Stimulated activated CD4-positive, alpha-beta T cell treated with anti-CD3 and anti-CD28 coated beads, Interleukin-4, amount 100 ng/mL, for 48 hours (primary cell): ENCODE measurements around the gene SCMH1.
"Not testable (repeated sequence)": the region's sequence is repeated elsewhere in the genome, so short reads cannot be mapped to it uniquely, and the experiment has no call there.

Experiments
- DNase-seq, 2 donors: peaks; one replicate each; pipeline ENCODE4 v3.0.0-alpha.2; 2020; ENCODE audit warnings: low read depth in 2 of 2

Gene SCMH1

DNA sequence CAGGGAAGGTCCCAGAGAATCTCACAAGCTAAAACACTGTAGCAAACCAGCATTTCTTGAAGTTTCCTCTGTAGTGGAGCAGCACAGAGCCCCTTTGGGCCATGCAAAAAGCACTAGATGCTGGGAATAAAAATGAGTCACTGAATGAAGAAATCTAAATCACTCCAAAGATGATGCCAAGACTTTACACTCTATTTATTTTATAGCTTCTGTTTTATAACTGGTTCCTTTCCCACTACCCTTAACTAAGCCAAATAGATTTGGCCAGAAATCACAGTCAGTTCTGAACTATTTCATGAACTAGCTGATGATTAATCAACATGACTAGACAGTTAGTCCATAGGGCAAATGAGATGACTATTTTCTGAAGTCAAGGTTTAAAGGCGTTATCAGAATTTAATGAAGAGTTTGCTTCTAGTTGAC, 89.5 kb downstream of the SCMH1 start:
- DNase-seq: no peak

DNA sequence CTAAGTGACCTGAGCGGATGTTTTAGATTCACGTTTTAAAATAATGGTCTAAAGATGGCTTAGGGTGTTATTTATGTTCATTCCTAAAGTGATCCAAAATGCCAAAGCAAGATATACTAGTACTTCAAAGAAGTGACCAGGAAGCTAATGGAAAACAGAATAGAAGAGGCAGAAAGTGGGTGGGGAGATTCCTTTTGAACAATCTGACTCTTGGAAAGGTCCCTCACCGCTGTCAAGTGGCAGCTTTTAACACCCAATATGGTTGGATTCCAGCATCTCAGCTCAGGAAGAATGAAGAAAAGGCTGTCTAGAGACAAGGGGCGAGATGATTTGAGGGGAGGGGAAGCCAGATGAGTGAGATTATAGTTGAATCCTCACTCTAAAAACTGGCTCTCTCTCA, 90.3 kb downstream of the SCMH1 start:
- no peak for DNase-seq

DNA sequence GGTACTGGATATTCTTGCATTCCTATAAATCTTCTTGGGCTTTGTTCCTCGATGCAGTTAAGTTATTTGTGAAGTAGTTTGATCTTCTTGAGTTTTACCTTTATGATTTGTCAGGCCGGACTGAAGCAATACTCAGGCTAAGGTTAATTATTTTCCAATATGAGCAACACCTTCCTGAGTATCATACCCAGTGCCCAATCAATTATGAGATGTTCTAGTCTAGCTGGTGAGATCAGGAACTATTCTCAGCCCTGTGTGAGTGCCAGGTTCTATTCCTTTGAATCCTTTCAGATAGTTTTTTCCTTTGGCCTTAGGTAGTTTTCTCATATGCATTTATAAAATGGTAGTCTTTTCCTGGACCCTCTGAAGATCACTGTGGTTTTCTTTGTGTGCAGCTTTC, 92.5 kb downstream of the SCMH1 start:
- no peak for DNase-seq

DNA sequence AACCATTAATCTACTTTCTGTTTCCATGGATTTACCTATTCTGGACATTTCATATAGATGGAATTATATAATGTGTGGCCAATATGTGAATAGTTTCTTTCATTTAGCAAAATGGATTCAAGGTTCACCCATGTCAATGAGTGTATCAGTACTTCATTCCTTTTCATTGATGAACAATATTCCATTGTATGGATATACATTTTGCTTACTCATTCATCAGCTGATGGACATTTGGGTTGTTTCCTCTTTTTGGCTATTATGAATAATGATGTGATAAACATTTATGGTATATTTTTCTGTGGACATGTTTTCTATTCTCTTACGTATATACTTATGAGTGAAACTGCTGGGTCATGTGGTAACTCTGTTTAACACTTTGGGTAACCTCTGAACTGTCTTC, 97.8 kb downstream of the SCMH1 start:
- DNase-seq: no peak

DNA sequence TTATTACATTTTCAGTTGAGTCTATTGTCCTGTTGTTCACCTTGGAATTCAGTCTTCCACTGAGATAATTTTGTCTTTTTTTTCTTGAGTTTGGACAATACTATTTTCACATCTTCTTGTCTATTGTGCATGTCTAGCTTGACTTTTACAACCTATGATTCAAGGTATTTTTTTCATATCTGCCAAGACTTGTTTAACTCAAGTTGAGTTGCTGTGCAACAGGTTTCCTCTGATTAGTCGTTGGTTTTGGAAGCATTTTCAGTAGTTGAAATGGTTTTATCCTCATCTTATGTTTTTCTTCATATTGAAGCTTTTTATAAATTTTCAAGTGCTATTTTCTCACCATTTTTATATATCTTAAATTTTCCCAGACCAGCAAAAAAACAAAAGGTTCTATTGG, 103.6 kb downstream of the SCMH1 start:
- DNase-seq: no peak

DNA sequence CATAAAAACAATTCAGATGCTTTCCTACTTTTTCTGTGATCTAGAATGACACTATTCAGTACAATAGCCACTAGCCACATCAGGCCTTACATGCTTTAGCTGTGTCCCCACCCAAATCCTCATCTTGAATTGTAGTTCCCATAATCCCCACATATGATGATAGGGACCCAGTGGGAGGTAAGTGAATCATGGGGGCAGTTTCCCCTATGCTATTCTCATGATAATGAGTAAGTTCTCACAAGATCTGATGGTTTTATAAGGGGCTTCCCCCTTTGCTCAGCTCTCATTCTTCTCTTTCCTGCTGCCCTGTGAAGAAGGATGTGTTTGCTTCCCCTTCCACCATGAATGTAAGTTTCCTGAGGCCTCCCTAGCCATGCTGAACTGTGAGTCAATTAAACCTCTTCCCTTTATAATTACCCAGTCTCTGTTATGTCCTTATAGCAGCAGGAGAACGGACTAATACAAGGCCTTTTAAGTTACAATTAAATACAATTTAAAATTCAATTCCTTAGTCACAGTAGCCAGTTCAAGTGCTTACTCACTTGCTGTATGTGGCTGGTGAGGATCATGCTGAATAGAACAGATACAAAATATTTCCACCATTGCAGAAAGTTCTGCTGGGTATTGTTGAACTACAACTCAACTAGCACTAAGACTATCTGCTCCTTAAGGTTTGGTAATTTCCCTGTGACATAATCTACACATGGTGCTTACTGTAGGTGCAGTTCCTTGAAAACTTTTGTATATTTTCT, 106.7 kb downstream of the SCMH1 start:
- no peak for DNase-seq

DNA sequence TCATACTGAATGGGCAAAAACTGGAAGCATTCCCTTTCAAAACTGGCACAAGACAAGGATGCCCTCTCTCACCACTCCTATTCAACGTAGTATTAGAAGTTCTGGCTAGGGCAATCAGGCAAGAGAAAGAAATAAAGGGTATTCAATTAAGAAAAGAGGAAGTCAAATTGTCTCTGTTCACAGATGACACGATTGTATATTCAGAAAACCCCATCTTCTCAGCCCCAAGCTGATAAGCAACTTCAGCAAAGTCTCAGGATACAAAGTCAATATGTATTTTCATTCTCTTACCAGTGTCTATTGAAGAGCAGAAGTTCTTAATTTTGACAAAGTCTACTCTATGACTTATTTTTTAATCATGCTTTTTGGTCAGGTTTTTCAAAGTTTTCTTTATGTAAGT, 107.8 kb downstream of the SCMH1 start:
- DNase-seq: not testable (repeated sequence)

DNA sequence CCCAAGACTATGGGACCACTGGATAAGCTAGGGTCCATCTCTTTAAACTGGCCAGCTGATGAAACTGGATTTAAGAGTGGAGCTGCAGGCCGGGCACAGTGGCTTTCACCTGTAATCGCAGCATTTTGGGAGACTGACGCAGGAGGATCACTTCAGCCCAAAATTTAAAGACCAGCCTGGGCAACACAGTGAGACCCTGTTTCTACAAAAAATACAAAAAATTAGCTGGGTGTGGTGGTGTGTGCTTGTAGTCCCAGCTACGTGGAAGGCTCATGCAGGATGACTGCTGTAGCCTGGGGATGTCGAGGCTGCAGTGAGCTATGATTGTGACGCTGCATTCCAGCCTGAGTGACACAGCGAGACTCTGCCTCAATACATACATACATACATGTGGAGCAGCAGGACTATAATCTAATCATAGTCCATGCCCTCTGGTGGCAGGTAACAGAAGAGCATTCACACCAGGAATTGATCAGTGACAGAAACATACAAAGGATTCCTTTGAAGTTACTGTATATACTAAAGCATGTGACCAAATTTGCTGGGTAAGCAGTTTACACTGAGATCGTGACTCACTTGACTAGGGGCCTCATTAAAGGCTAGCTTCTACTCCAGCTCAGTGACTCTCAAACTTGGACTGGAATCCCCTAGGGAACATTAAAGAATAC, 119.1 kb downstream of the SCMH1 start:
- DNase-seq: no peak

DNA sequence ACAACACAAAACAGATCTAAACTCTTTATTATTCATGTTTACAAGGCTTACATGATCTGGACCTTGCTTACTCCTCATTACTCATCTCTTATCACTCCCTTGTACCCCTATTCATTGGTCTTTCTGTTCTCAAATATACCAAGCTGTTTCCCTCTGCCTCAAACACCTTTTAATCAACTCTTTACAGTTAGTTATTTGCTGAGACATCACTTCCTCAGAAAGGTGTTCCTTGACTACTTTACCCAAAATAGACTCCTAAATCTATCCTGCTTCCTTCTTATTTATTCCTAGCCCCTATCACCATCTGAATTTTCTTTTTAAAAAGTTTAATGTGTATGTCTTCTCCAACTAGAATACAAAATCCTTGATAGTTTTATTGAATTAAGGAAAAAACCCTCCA, 120.0 kb downstream of the SCMH1 start:
- no peak for DNase-seq

DNA sequence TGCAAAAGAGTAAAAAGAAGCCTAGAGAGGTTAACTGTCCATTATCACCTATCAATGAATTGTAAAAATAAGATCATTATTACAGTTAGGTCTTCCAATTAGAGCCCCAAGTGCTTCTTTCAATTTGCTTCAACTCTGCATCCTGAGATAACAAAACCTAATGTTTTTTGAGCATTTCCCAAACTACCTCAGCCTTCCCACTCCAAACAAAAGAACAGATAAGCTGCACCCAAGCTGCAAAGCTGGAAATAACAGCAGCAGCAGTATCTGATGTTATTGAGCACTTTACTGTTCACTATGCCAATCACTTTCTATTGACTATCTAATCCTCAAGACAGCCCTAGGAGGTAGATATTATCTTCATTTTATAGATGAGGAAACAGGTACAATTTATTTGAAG, 123.5 kb downstream of the SCMH1 start:
- DNase-seq: no peak

DNA sequence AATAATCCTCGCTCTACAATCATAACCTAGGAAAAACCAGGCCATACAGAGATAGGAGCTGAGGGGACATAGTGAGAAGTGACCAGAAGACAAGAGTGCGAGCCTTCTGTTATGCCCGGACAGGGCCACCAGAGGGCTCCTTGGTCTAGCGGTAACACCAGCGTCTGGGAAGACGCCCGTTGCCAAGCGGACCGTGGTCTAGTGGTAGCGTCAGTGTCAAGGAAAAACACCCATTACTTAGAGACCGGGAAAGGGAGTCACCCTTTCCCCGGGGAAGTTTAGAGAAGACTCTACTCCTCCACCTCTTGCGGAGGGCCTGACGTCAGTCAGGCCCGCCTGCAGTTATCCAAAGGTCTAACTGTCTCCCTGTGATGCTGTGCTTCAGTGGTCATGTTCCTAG, 124.9 kb downstream of the SCMH1 start:
- not testable (repeated sequence) for DNase-seq

DNA sequence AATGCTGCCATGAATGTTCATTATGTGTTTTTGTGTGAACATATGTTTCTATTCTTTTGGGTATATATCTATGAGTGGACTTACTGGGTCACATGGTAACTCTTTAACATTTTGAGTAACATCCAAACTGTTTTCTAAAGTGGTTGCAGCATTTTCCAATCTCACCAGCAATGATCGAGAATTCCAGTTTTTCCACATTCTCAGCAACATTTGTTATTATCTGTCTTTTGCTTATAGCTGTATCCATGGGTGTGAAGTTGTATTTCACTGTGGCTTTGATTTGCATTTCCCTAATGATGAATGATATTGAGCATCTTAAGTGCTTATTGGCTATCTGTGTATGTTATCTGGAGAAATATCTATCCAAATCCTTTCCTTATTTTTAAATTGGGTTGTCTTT, 131.4 kb downstream of the SCMH1 start:
- DNase-seq: no peak

DNA sequence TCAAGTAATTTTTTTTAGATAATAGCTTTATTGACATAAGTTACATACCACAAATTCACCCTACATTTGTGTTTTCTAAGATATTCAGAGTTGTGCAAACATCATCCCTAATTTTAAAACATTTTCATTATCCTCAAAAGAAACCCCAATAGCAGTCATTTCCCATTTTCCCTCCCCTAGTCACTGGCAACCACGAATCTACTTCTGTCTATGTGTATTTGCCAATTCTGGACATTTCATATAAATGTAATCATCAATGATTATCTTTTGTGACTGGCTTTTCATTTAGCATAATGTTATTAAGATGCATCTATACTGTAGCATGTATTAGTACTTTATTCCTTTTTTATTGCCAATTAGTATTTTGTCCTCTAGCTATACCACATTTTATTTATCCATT, 131.8 kb downstream of the SCMH1 start:
- no peak for DNase-seq

DNA sequence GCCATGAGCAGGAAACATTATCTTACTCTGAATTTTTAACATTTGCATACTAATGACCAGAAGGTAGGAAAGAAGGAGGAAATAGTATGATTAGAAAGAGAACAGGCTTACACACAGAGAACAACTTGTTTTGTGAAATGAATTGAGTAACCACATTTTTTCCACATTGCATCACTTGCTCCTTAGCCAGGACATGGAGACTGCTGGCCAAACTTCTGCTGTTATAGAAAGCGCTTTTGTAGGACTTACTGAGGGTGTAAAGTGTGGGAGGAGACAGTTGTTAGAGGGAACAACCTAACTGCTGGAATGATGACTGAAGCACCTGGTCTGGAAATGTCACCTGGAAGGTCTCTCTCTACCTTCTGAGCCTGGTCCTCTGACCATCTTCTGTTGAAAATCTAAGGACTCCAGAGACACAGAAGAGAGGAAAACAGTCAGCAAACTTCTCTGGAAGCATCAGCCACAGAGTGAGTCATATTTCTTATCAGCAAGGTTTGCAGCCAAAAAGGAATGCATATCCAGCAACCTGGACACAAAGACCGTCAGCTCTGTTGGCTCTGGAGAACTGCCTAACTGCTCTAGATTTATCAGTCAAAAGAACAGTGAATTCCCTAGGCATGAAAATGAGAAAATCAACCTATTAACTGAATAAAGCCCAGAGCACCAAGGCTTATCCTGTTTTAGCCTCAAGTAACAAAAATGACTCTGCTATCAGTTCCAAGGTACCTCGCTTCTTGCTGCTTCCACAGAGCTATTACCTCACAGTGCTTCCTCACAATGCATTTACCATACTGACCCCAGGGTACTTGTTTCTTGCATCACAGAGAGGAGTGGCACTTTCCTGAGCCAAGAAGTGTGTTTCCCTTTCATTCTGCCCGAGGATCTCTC, 132.6 kb downstream of the SCMH1 start:
- DNase-seq: no peak

DNA sequence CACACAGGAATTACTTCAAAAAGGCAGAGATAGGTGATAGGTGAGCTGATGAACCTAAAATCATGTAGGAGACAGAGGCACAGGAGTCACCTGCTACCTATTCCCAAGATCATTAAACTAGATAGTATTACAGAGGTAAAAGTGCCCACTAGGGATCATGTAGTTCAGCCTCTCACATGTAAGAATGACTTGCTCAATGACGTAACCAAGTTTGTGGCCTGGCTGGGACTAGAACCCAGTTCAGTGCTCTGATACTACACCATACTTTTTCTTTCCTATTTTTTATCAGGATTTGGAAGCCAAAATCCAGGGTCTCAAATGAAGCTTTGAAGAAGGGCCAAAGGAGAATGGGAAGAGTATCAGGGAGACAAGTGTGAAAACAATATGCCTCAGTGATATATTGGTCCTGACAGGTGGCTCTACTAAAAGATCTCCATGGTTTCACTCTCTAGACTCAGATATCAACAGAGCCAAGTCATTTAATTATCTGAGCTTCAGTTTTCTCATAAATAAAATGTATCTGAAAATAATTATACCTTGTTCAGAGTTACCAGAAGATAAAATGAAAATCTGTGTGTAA, 133.3 kb downstream of the SCMH1 start:
- DNase-seq: no peak

DNA sequence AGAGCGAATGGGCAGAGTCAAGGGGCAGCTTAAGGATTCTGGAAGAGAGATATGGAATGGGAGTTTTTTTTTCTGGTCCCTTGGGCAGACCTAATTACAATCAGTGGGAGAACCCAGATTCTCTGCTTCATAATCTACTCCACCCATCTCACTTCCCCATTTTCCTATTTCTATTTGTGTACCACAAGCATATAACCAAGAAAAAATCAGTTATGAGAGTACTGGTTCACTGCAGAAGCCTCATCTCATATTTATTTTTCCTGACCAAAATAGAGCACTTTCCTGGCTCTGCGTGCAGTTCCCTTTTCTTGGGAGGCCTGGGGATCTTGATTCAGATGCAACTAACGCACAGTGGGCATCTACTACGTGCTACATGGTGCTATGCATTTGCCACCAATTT, 138.3 kb downstream of the SCMH1 start:
- no peak for DNase-seq

DNA sequence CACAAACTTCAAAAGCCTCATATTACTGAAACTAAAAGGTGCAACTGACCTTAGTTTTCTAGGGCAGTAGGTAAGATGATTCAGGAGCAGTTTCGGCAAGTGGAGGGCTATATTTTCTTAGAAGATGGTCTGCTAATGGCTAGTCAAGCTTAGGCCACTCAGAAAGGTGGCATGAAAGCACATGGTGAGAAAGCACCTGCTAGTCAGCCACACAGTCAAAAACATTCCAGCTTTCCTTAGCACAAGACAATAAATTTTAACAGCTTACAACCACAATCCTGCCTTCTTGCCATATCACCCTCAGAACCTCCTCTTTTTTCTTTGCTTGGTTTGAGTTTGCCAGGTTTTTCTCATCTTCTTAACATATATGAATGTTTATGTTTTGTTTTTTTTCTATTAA, 139.5 kb downstream of the SCMH1 start:
- DNase-seq: no peak

DNA sequence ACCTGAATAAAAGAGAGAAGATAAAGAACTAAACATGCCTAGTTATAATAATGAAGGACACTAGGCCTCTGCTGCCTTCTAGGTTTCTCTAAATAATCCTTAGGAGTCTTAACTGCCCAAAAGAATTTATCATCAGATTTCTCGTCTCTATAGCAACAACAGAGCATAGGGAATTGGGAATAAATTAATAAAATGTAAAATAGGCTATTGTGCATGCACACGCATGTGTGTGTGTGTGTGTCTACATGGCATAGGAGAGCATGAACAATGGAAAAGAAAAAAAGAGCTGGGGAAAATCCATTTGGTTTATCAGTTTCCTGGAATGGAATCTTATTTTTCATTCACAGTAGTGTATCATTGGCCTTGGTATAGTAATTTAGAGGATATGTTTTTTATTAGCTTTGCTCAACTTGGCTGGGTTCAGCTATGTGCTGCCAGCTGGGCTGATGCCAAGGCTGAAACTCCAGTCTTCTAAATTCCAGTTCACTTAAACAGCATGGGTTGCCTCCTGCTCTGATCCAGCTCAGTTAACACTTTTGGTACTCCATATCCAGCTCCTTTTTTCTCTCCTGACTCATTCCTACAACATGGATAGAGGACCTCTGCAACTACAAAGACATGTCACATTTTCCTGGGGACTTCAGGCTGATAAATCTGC, 140.0 kb downstream of the SCMH1 start:
- DNase-seq: no peak

DNA sequence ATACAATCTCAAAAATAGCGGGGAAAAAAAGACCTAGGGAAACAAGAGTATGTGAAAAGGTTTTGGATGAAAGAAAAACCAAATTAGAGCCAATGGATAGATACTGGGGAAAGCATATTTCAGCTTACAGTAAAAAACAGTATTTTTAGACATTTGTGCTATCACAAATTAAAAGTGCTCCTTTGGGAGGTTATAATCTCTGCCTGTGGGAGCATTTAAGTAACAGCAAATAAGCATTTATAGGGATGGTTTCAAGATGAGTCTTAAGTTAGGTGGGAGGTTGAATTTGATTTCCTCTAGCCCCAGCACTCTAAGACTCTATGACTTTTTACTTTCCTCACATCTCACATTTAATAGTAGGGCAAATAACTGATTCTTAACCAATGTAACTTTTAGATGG, 141.0 kb downstream of the SCMH1 start:
- DNase-seq: no peak

DNA sequence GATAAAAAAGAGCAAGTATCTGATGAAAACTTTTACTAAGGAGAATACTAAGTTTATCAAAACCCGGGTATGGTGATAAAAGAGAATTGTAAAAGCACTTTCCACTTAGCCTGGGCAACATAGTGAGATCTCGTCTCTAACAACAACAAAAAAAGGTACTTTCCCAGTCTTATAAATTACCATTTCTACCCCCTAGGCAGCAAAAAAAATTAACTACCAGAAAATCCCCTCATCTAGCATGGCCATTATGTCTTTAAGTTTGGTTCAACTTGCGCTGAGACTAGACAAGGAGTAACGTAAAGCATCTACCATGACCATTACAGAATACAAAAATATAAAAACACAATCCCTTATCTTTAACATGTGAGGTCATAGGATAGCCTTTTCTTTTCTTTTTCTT, 141.9 kb downstream of the SCMH1 start:
- DNase-seq: no peak

DNA sequence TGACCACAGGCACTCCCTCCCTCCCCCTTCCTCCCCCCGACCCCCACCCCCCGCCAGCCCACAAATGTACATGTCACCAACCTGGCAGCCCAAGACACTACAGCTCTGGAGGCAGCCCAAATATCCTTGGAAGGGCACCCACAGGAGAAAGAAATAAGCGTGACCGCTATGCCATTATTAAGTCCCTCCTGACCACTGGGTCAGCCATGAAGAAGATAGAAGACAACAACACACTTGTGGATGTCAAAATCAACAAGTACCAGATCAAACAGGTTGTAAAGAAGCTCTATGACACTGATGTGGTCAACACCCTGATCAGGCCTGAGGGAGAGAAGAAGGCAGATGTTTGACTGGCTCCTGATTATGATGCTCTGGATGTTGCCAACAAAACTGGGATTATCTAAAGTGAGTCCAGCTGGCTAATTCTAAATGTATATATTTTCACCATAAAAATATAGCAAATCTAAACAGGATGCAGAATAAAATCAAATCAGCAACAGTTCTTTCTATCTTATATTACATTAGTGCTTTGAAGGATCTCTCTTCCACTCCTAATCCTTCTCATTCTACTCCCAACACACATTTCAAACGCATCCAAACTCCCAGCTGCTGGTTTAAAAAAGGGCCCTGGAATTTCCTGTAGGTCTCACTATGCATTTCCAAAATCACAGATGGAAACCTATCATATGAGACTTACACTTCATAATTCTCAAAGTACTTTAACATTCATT, 143.2 kb downstream of the SCMH1 start:
- no peak for DNase-seq
